GM23248 (cell line): ENCODE results near the gene TLE1.
A peak's percentile ranks its signal among the peaks of the same experiment; 100 is the strongest.

Experiments used
- EZH2 ChIP-seq: fragments of 200-600 bp; sonication (generic); IDR thresholded peaks from 2 replicates; pipeline ENCODE4 v1.6.1; 2018; ENCODE audit warnings: antibody characterized with exemption, mild to moderate bottlenecking; ENCODE audit not compliant: insufficient read depth, poor library complexity, severe bottlenecking
- EZH2phosphoT487 ChIP-seq: fragments of 200-600 bp; sonication (generic); IDR thresholded peaks from 2 replicates; pipeline ENCODE4 v1.6.1; 2018; ENCODE audit warnings: antibody characterized with exemption, moderate library complexity, mild to moderate bottlenecking, low read depth; ENCODE audit not compliant: insufficient read depth

- TF ChIP-seq EZH2 (no peak), EZH2phosphoT487 (0 out of 2 replicates have a peak, but pooled peaks have one; percentile 60)
Measured at GRCh38 chr9:81693671-81694378, 4.5 kb upstream of the TLE1 start.
